A172 (cell line): Measurements from ENCODE around the gene ITGB8. TPM values are rescaled to one million over a fixed set of nuclear protein-coding genes. Genes with fewer than 3 reads are reported as not detected.

Experiments
- DNase-seq: peaks from one replicate; pipeline ENCODE4 v3.0.0-alpha.2; 2015; ENCODE audit warnings: low spot score
- total RNA-seq: library from RNA; depleted of rRNA; stranded (reverse); fragments of >200 nt; shearing (Covaris generic); gene quantifications from 2 replicates; pipeline ENCODE4 v1.2.3, GENCODE V29; 2014; rRNA removed

Gene ITGB8
- total RNA-seq, 1 experiment from 2014 or later = 17.8 TPM

DNA sequence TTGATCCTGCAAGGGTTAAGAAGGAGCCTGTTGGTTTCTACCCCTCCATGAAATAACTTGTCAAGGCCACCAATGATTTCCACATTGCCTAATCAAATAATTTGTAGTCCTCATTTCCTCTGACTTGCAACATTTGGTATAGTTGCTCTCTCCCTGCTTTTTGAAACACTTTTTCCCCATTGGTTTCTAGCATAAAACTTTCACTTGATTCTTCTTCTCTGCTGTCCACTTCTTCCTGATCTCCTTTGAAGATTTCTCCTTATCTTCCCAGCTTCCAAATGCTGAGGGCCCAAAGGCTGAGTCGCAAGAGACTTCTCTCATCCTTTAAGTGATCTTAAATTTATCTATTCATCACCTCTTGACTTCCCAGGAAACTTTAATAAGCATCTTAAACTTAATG lies 134.2 kb downstream of the ITGB8 start:
- no peak for DNase-seq

Other genes starting within 250 kb of the ITGB8 start
- gene MACC1, start 113.5 kb upstream of the ITGB8 start, total RNA-seq = 0.05 TPM in 1 of 2 replicates, not detected in the other